ENCODE data around the gene MCC.
A peak's percentile ranks its signal among the peaks of the same experiment; 100 is the strongest.

The MCC gene

GRCh38 chr5:113025596-113025995, 462.7 kb downstream of the MCC start:
- DNase-seq (ENCODE audit: low read depth in 2 of 2), result no peak
- H3K4me3 ChIP-seq (replicated peaks in 1 of 2; ENCODE audit: low read depth in 2 of 2, low read length in 2 of 2), result no peak overlapping the region
- TF ChIP-seq, protein P1, sequence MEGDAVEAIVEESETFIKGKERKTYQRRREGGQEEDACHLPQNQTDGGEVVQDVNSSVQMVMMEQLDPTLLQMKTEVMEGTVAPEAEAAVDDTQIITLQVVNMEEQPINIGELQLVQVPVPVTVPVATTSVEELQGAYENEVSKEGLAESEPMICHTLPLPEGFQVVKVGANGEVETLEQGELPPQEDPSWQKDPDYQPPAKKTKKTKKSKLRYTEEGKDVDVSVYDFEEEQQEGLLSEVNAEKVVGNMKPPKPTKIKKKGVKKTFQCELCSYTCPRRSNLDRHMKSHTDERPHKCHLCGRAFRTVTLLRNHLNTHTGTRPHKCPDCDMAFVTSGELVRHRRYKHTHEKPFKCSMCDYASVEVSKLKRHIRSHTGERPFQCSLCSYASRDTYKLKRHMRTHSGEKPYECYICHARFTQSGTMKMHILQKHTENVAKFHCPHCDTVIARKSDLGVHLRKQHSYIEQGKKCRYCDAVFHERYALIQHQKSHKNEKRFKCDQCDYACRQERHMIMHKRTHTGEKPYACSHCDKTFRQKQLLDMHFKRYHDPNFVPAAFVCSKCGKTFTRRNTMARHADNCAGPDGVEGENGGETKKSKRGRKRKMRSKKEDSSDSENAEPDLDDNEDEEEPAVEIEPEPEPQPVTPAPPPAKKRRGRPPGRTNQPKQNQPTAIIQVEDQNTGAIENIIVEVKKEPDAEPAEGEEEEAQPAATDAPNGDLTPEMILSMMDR (IDR thresholded peaks at IDR 0.05; ENCODE audit: low read depth, low read length), result no peak

- TF ChIP-seq, protein P1 (IDR thresholded peaks at IDR 0.05; ENCODE audit: low read depth, low read length), result no peak
- DNase-seq (ENCODE audit: low read depth in 2 of 2), result no peak
- no peak overlapping the region for H3K4me3 ChIP-seq (replicated peaks in 1 of 2; ENCODE audit: low read depth in 2 of 2, low read length in 2 of 2)
These were observed 464.1 kb downstream of the MCC start for GRCh38 chr5:113024076-113024697.

GRCh38 chr5:113022661-113023060, 465.6 kb downstream of the MCC start:
- peak in 1 of 2 donors; percentile 38 for DNase-seq (ENCODE audit: low read depth in 2 of 2)
- TF ChIP-seq, protein P1 (IDR thresholded peaks at IDR 0.05; ENCODE audit: low read depth, low read length), result no peak
- no peak overlapping the region for H3K4me3 ChIP-seq (replicated peaks in 1 of 2; ENCODE audit: low read depth in 2 of 2, low read length in 2 of 2)

GRCh38 chr5:113020461-113021273, 467.6 kb downstream of the MCC start:
- TF ChIP-seq, protein P1 (IDR thresholded peaks at IDR 0.05; ENCODE audit: low read depth, low read length), result no peak
- DNase-seq (ENCODE audit: low read depth in 2 of 2), result peak; percentile 41 to 89
- no peak overlapping the region for H3K4me3 ChIP-seq (replicated peaks in 1 of 2; ENCODE audit: low read depth in 2 of 2, low read length in 2 of 2)

GRCh38 chr5:113017881-113018635, 470.2 kb downstream of the MCC start:
- TF ChIP-seq, protein P1 (IDR thresholded peaks at IDR 0.05; ENCODE audit: low read depth, low read length), result no peak
- H3K4me3 ChIP-seq (replicated peaks in 1 of 2; ENCODE audit: low read depth in 2 of 2, low read length in 2 of 2), result no peak overlapping the region
- DNase-seq (ENCODE audit: low read depth in 2 of 2), result peak in 1 of 2 donors; percentile 59

GRCh38 chr5:113005454-113005853, 482.8 kb downstream of the MCC start:
- DNase-seq (ENCODE audit: low read depth in 2 of 2), result peak; percentile 36 to 77
- no peak overlapping the region for H3K4me3 ChIP-seq (replicated peaks in 1 of 2; ENCODE audit: low read depth in 2 of 2, low read length in 2 of 2)
- TF ChIP-seq, protein P1 (IDR thresholded peaks at IDR 0.05; ENCODE audit: low read depth, low read length), result no peak

All from cardiac fibroblast (primary cell).